T-helper 17 cell (primary cell): ENCODE data around the gene F2RL2. TPM values are rescaled to one million over a fixed set of nuclear protein-coding genes. Genes with fewer than 3 reads are reported as not detected.

Experiments
- ATAC-seq: fragments of 150-1000 bp; cut with Tn5 transposase; 2 replicates; pipeline ENCODE4 v1.10.0; 2021; ENCODE audit warnings: mild to moderate bottlenecking, moderate library complexity
- DNase-seq, 3 donors: peaks; one replicate each; pipeline versions ENCODE4 v3.0.0 to v3.0.0-alpha.2; 2020 to 2021
- H3K9me3 ChIP-seq: one replicate; pipeline ENCODE4 v1.7.0; 2013; ENCODE audit warnings: low read length, mild to moderate bottlenecking; ENCODE audit not compliant: control insufficient read depth, poor library complexity, severe bottlenecking
- H3K27ac Mint-ChIP-seq: one replicate; pipeline ENCODE4 v1.8.0; 2022; ENCODE audit warnings: mild to moderate bottlenecking, moderate library complexity, mixed read lengths
- H3K27me3 Mint-ChIP-seq: one replicate; pipeline ENCODE4 v1.8.0; 2022; ENCODE audit warnings: mixed read lengths
- H3K36me3 Mint-ChIP-seq: one replicate; pipeline ENCODE4 v1.8.0; 2022; ENCODE audit warnings: low read depth, mixed read lengths
- H3K4me1 Mint-ChIP-seq: one replicate; pipeline ENCODE4 v1.8.0; 2022; ENCODE audit warnings: mild to moderate bottlenecking, mixed read lengths
- H3K4me3 Mint-ChIP-seq: one replicate; pipeline ENCODE4 v1.8.0; 2022; ENCODE audit warnings: mild to moderate bottlenecking, moderate library complexity, mixed read lengths
- total RNA-seq, 4 donors: library from RNA in 2 of 4; stranded (reverse) in 2 of 4; gene quantifications; one replicate each; pipeline ENCODE4 v1.2.3 and lab custom pipeline; 2022 to 2026

F2RL2 gene, protein sequence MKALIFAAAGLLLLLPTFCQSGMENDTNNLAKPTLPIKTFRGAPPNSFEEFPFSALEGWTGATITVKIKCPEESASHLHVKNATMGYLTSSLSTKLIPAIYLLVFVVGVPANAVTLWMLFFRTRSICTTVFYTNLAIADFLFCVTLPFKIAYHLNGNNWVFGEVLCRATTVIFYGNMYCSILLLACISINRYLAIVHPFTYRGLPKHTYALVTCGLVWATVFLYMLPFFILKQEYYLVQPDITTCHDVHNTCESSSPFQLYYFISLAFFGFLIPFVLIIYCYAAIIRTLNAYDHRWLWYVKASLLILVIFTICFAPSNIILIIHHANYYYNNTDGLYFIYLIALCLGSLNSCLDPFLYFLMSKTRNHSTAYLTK
- total RNA-seq (not detected), total RNA-seq (lab: John Stamatoyannopoulos, UW) (0 to 0.08 reads per million in 2 donors)

DNA sequence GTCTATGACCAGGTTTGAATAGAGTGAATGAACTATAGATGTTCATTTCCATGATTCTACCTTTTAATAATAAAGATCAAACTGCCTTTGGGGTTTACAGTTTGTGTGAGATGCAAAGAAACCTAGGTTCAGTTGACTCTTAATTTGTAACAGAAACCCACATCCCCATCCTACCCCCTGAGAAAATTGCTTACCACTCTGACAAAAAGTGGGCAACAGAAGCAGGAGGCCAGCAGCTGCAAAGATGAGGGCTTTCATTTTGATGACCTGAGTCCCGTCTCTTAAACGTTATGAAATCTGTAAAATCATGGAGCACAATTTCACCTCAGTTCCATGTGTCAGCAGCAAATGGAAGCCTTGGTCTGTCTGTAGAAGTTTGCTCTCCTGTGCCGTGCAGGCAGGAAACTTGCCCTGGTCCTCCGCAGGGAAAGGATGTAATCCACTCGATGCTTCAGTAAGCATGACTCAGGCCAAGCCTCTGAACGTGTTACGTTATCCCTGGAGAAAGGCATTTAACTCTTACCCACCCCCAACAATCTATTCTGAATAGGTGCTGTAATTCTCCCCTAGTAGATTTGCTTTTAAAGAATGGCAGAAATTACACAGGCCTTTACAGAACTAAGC, at the start of gene F2RL2:
Gene F2RL2 (minus strand): TSS at position 431 of the 624 bp plus-strand sequence. CDS start 173 bp downstream, at position 258.
- ATAC-seq: no peak
- peak within 1 kb of the TSS; percentile 81 for H3K27ac Mint-ChIP-seq

DNA sequence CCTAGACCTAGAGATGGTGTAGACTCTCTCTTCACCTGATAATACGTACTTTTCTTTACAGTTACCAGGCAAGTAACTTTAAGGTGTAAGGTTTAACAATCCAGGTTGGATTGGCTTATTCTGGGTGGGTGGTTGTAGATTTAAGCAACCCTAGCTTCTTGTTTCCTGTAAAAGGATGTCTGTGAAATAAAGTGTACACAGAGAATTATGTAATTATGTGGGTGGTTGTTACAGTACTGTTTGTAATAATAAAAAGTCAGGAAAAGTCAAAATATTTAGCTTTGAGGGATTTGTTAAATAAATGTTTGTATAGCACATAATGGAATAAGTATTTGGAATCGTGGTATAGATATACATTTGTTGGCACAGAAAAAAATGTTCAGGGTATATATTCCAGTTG, 49.0 kb upstream of the F2RL2 start:
- no peaks in the 10 kb centered on the region for H3K9me3 ChIP-seq
- Mint-ChIP-seq H3K27ac (peak overlapping the region; percentile 14), H3K4me1 (peaks cover 3% of the 10 kb centered on the region), H3K27me3 (no peaks in the 10 kb centered on the region), H3K4me3 (no peak overlapping the region), H3K36me3 (peaks cover 20% of the 10 kb centered on the region)
- no peak for ATAC-seq
- DNase-seq: no peak

More for the DNA sequence above, at the start of gene F2RL2:
- DNase-seq: no peak
- no peaks in the 10 kb centered on the region for H3K27me3 Mint-ChIP-seq
- H3K9me3 ChIP-seq: no peaks in the 10 kb centered on the region
- no peak within 1 kb of the TSS for H3K4me3 Mint-ChIP-seq
- peaks cover 30% of the 10 kb centered on the region for H3K4me1 Mint-ChIP-seq
- H3K36me3 Mint-ChIP-seq: peaks cover 12% of the 10 kb centered on the region

DNA sequence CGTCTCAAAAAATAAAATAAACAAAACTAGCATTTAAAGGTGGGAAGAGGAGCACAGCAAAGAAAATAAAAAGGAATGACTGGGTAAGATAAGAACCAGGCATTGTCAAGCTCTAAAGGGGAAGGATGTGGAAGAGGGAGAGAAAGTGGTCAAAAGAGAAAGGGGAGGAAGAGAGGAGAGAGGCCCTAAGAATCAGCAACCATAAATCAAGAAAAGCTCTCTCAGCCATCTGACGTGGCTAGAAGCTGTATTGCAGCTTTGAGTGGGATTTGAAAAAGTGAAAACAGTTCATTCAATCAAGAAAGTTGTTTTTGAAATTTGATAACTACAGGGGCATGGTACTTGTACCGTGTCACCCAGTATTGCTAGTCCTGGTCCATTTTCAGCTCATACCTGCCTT, 47.3 kb upstream of the F2RL2 start:
- peaks cover 3% of the 10 kb centered on the region for H3K4me1 Mint-ChIP-seq
- H3K36me3 Mint-ChIP-seq: peaks cover 15% of the 10 kb centered on the region
- DNase-seq (no peak), ATAC-seq (no peak)
- no peaks in the 10 kb centered on the region for H3K9me3 ChIP-seq
- no peaks in the 10 kb centered on the region for H3K27me3 Mint-ChIP-seq
- H3K4me3 Mint-ChIP-seq: no peak overlapping the region
- H3K27ac Mint-ChIP-seq: peak overlapping the region; percentile 70

DNA sequence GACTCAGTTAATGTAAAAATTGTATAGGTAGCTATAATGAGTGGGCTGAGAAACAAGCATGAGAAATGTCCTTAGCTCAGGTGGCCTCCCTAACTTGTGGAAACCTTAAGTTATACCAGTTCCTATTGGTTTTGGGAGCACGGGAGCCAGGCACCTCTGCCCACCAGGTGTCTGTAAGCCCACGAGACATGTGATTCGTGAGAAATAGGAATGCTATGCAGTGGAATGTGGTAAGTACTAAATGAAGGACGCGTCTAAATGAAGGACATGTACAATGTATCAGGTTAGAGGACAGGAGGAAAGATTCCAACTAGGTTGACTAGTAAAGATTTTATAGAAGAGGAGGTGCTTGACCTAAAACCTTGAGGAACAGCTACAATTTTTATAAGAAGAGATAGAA, 46.0 kb upstream of the F2RL2 start:
- Mint-ChIP-seq H3K4me1 (peaks cover 4% of the 10 kb centered on the region), H3K27me3 (no peaks in the 10 kb centered on the region), H3K4me3 (no peak overlapping the region), H3K36me3 (peaks cover 19% of the 10 kb centered on the region), H3K27ac (peak overlapping the region; percentile 70)
- DNase-seq (no peak), ATAC-seq (no peak)
- no peaks in the 10 kb centered on the region for H3K9me3 ChIP-seq

DNA sequence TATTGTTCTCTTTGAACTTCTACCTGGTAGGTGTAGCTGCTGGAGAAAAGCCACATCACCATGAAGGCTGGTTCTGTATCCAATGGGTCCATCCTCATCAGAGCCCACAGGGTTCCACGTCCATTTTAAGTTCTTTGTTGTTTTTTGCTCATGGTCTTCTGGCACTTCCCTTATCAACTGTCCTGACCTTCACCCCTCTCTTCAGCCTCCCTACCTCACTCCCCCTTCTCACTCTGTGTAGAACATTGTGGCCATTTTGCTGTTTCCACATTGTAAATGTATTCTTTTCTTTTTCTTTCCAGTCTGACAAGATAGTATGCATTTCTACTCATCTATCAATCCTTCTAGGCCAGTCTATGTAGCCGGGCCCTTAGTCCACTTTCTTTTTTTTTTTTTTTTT, 44.3 kb upstream of the F2RL2 start:
- H3K27ac Mint-ChIP-seq: peak overlapping the region; percentile 62
- ATAC-seq (no peak), DNase-seq (no peak)
- no peak overlapping the region for H3K4me3 Mint-ChIP-seq
- peaks cover 8% of the 10 kb centered on the region for H3K4me1 Mint-ChIP-seq
- no peaks in the 10 kb centered on the region for H3K27me3 Mint-ChIP-seq
- no peaks in the 10 kb centered on the region for H3K9me3 ChIP-seq
- H3K36me3 Mint-ChIP-seq: peaks cover 20% of the 10 kb centered on the region

DNA sequence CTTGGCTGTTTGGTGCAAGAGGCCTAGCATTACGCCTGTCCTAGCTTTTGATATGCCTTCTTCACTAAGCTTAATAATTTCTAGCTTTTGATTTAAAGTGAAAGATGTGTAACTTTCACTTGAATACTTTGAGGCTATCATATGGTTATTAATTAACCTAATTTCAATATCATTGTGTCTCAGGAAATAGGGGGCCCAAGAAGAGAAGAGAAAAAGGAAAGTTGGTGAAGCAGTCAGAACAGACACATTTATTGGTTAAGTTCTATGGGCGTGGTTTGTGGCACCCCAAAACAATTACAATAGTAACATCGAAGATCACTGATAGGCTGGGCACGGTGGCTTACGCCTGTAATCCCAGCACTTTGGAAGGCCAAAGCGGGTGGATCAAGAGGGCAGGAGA, 40.9 kb upstream of the F2RL2 start:
- Mint-ChIP-seq H3K4me1 (peaks cover 17% of the 10 kb centered on the region), H3K4me3 (no peak overlapping the region), H3K27me3 (no peaks in the 10 kb centered on the region), H3K27ac (peak overlapping the region; percentile 4), H3K36me3 (peaks cover 18% of the 10 kb centered on the region)
- ATAC-seq: no peak
- no peaks in the 10 kb centered on the region for H3K9me3 ChIP-seq
- no peak for DNase-seq

DNA sequence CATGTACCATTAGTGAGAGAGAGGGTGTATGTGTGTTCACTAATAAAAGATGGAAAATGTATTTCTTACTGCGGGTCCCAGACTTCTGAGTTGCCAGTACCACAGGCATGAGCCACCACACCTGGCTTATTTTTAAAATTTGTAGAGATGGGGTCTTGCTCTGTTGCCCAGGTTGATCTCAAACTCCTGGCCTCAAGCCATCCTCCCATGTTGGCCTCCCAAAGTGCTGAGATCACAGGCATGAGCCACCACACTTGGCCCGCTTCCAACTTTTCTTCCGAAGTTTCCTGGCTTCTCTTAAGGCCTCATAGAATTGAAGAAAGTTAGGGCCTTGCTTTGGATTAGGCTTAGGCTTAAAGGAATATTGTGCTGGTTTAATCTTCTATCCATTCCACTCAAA, 40.4 kb upstream of the F2RL2 start:
- Mint-ChIP-seq H3K4me1 (peaks cover 17% of the 10 kb centered on the region), H3K36me3 (peaks cover 18% of the 10 kb centered on the region), H3K27me3 (no peaks in the 10 kb centered on the region), H3K4me3 (no peak overlapping the region), H3K27ac (no peak overlapping the region)
- DNase-seq (no peak), ATAC-seq (no peak)
- H3K9me3 ChIP-seq: no peaks in the 10 kb centered on the region

DNA sequence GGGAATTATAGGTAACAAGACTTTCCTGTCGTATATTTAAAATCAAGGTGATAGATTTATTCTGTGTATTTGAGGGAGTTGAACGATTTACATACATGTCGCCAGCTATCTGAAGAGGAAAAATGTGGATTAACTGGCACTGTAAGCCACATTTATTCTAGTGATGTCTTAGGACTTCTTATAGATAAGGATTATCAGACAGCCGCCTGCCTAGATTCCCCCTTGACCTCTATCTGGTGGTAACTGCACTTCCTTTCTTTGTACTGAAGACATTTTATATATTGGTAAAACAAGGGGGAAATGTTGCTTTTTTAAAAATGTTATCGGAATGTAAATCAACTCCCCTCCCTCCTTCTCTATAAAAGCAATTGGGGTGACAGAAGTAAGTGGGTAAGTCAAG, 39.3 kb upstream of the F2RL2 start:
- Mint-ChIP-seq H3K4me3 (no peak overlapping the region), H3K4me1 (peaks cover 15% of the 10 kb centered on the region), H3K36me3 (peaks cover 22% of the 10 kb centered on the region), H3K27me3 (no peaks in the 10 kb centered on the region), H3K27ac (peak overlapping the region; percentile 32)
- DNase-seq (no peak), ATAC-seq (no peak)
- no peaks in the 10 kb centered on the region for H3K9me3 ChIP-seq

DNA sequence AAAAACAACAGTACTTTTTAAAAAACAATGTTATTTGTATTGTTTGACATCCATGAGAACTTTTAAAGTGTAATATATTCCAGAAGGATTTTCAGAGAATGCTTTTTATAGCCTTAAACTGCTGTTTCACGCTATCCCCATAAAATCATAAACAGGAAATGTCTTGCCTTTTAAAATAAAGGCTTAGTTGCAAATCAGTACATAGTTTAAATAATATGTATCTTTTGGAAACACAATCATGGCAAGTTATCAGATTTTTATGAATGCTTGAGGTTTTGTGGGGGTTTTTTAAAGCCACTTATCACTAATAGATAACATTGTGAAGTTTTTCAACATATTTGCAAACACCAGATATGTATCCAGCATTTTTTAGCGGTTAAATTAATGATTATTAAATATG, 37.2 kb upstream of the F2RL2 start:
- Mint-ChIP-seq H3K4me1 (peaks cover 14% of the 10 kb centered on the region), H3K36me3 (peaks cover 25% of the 10 kb centered on the region), H3K27me3 (no peaks in the 10 kb centered on the region), H3K27ac (no peak overlapping the region), H3K4me3 (no peak overlapping the region)
- no peaks in the 10 kb centered on the region for H3K9me3 ChIP-seq
- ATAC-seq (no peak), DNase-seq (no peak)

DNA sequence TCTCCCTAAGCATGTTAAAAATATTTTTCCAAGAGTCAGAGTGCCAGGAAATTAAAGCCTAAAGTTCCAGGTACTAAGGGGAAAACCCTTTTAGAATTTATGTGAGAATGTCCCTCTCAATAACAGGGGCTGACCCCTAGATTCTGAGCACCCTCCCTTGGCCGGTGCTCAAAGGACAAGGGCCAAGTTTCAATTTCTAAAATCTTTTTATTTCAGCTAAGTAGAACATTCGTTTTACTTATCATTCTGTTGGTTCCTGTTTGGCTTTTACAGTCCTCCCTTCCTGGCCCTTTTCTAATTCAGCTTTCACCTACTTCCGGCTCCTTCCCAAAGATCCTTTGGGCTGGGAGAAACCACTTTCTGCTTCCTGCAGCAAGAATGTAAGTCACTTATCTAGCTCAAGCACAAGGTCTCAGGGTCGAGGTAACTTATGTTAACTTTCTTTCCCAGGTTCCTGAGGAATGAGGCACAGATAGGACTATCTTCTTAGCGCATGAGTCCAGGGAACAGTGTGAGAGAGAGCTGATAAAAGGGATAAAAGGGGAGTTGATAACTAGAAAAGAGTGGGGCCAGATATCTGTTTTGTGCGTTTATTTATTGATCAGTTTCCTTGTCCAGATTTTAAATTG, 34.6 kb upstream of the F2RL2 start:
- Mint-ChIP-seq H3K36me3 (peaks cover 22% of the 10 kb centered on the region), H3K4me1 (peaks cover 10% of the 10 kb centered on the region), H3K27ac (peak overlapping the region; percentile 51), H3K27me3 (no peaks in the 10 kb centered on the region), H3K4me3 (no peak overlapping the region)
- DNase-seq (no peak), ATAC-seq (no peak)
- no peaks in the 10 kb centered on the region for H3K9me3 ChIP-seq

DNA sequence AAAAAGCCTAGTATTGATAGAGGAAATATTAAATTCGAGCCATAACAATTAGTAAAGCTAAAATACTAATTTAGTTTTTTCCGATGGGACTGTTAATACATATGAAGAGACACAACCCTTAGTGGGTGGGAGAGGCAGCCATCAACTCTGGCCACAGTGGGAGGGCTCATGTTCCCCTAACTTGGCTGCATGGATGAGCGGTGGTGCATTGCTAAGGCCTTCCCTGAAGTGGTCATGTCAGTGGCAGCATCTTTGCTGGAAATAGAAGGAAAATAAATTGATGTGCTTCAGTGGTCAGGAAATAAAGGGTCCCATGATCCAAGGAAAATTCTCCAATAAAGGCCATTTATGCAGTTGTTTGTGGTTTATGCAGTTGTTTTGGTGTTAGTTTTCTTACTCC, 33.9 kb upstream of the F2RL2 start:
- peaks cover 5% of the 10 kb centered on the region for H3K4me1 Mint-ChIP-seq
- H3K9me3 ChIP-seq: no peaks in the 10 kb centered on the region
- H3K27me3 Mint-ChIP-seq: no peaks in the 10 kb centered on the region
- H3K36me3 Mint-ChIP-seq: peaks cover 18% of the 10 kb centered on the region
- ATAC-seq (no peak), DNase-seq (no peak)
- H3K27ac Mint-ChIP-seq: no peak overlapping the region
- H3K4me3 Mint-ChIP-seq: no peak overlapping the region

DNA sequence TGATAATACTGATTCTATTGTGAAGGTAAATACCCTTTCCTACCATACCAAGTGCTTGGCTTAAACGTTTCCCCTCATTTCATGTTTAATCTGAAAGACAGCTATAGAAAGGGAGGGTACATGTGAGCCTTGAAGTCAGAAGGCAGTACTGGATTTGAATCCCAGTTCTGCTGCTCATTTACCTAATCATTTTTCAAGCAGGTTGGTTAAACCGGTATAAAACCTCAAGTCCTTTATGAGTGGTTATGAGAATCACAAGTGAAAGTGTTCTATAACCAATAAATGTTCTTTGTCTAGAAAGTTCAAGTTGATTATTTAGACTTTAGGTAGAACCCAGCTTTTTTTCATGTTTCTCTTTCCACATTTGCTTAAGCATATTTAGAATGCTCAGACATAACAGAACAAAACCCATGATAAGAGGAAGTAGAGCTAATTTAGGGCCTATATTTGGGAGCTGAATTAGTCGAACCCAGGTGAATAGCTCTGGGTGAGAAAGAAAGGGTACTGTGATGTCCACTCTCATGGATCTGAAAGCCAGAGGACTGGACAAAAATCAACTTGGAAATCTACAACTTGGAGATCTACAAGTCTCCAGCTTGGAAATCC, 29.7 kb upstream of the F2RL2 start:
- no peaks in the 10 kb centered on the region for H3K4me1 Mint-ChIP-seq
- no peak overlapping the region for H3K4me3 Mint-ChIP-seq
- peaks cover 6% of the 10 kb centered on the region for H3K9me3 ChIP-seq
- DNase-seq (no peak), ATAC-seq (no peak)
- no peak overlapping the region for H3K27ac Mint-ChIP-seq
- no peaks in the 10 kb centered on the region for H3K27me3 Mint-ChIP-seq
- H3K36me3 Mint-ChIP-seq: peaks cover 10% of the 10 kb centered on the region

DNA sequence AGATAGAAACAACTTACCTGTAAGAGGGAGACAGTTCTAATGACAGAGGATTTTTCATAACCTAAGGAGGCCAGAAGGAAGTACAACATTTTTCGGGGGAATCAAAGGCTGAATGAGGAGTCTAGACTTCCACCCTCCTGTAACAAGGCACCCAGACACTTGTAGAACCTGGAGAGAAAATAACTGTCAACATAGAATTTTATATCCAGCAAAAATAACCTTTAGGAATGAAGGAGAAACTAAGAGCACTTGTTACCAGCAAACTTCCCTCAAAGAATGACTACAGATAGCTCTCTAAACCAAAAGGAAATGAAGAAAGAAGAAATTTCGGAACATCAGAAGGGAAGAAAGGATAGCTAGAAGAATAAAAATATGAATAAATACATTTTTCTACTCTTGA, 25.9 kb upstream of the F2RL2 start:
- no peak for DNase-seq
- H3K36me3 Mint-ChIP-seq: peaks cover 11% of the 10 kb centered on the region
- ATAC-seq: no peak
- H3K27me3 Mint-ChIP-seq: no peaks in the 10 kb centered on the region
- H3K4me1 Mint-ChIP-seq: no peaks in the 10 kb centered on the region
- peaks cover 6% of the 10 kb centered on the region for H3K9me3 ChIP-seq
- no peak overlapping the region for H3K27ac Mint-ChIP-seq
- no peak overlapping the region for H3K4me3 Mint-ChIP-seq
